H9 (cell line): Measurements from ENCODE around the gene DENND1A. TPM values are rescaled to one million over a fixed set of nuclear protein-coding genes. Genes with fewer than 3 reads are reported as not detected.
A peak's percentile ranks its signal among the peaks of the same experiment; 100 is the strongest.

ENCODE experiments used
- DNase-seq: peaks from one replicate; pipeline ENCODE4 v3.0.0-alpha.2; 2017
- H2AFZ ChIP-seq: one replicate; pipeline ENCODE4 v1.6.1; 2013; ENCODE audit warnings: mild to moderate bottlenecking, low read length, control low read depth, moderate library complexity
- H2AK5ac ChIP-seq: 2 replicates; pipeline ENCODE4 v1.6.1; 2013; ENCODE audit warnings: low read length, control low read depth, mixed read lengths; ENCODE audit not compliant: insufficient read length
- H2BK120ac ChIP-seq: one replicate; pipeline ENCODE4 v1.6.1; 2013; ENCODE audit warnings: low read depth, mild to moderate bottlenecking, low read length, control low read depth, inconsistent platforms; ENCODE audit not compliant: poor library complexity, severe bottlenecking
- H2BK12ac ChIP-seq: 2 replicates; pipeline ENCODE4 v1.6.1; 2013; ENCODE audit warnings: low read length, control low read depth, mixed read lengths, low read depth; ENCODE audit not compliant: insufficient read length
- H2BK15ac ChIP-seq: 2 replicates; pipeline ENCODE4 v1.6.1; 2013; ENCODE audit warnings: low read depth, low read length, control low read depth
- H2BK20ac ChIP-seq: one replicate; pipeline ENCODE4 v1.6.1; 2013; ENCODE audit warnings: low read depth, mild to moderate bottlenecking, low read length, control low read depth, inconsistent platforms; ENCODE audit not compliant: poor library complexity, severe bottlenecking
- H2BK5ac ChIP-seq: 2 replicates; pipeline ENCODE4 v1.6.1; 2013; ENCODE audit warnings: low read length, control low read depth, mixed read lengths; ENCODE audit not compliant: insufficient read length
- H3K14ac ChIP-seq: 2 replicates; pipeline ENCODE4 v1.6.1; 2013; ENCODE audit warnings: low read length, control low read depth; ENCODE audit not compliant: insufficient read depth
- H3K18ac ChIP-seq: 2 replicates; pipeline ENCODE4 v1.6.1; 2013; ENCODE audit warnings: low read depth, mild to moderate bottlenecking, mixed read lengths, low read length, control low read depth; ENCODE audit not compliant: insufficient read length
- H3K23ac ChIP-seq: 2 replicates; pipeline ENCODE4 v1.6.1; 2013; ENCODE audit warnings: low read length, control low read depth, mixed read lengths, low read depth; ENCODE audit not compliant: insufficient read length
- H3K23me2 ChIP-seq: 2 replicates; pipeline ENCODE4 v1.6.1; 2013; ENCODE audit warnings: low read depth, mild to moderate bottlenecking, mixed read lengths, low read length, control low read depth; ENCODE audit not compliant: insufficient read length, poor library complexity, severe bottlenecking
- H3K27ac ChIP-seq: 2 replicates; pipeline ENCODE4 v1.5.1; 2013; ENCODE audit warnings: low read length, control low read depth, mixed read lengths, low read depth; ENCODE audit not compliant: insufficient read length
- H3K27me3 ChIP-seq: 2 replicates; pipeline ENCODE4 v1.6.1; 2013; ENCODE audit warnings: low read length, control low read depth, inconsistent platforms; ENCODE audit not compliant: insufficient read depth
- H3K4ac ChIP-seq: 2 replicates; pipeline ENCODE4 v1.6.1; 2013; ENCODE audit warnings: low read depth, mild to moderate bottlenecking, control low read depth, inconsistent platforms, low read length, moderate library complexity
- H3K4me1 ChIP-seq: 2 replicates; pipeline ENCODE4 v1.6.1; 2013; ENCODE audit warnings: low read length, control low read depth, inconsistent platforms; ENCODE audit not compliant: insufficient read depth
- H3K4me2 ChIP-seq: 2 replicates; pipeline ENCODE4 v1.6.1; 2013; ENCODE audit warnings: low read length, control low read depth, mixed read lengths; ENCODE audit not compliant: insufficient read length, insufficient read depth
- H3K56ac ChIP-seq: 2 replicates; pipeline ENCODE4 v1.6.1; 2013; ENCODE audit warnings: low read depth, mild to moderate bottlenecking, mixed read lengths, low read length, control low read depth; ENCODE audit not compliant: insufficient read length
- H3K79me1 ChIP-seq: 2 replicates; pipeline ENCODE4 v1.6.1; 2013; ENCODE audit warnings: low read depth, mild to moderate bottlenecking, moderate library complexity, low read length, control low read depth, inconsistent platforms; ENCODE audit not compliant: insufficient read depth, poor library complexity, severe bottlenecking
- H3K79me2 ChIP-seq: 2 replicates; pipeline ENCODE4 v1.6.1; 2013; ENCODE audit warnings: low read length, control low read depth, inconsistent platforms; ENCODE audit not compliant: insufficient read depth
- H3K9ac ChIP-seq: 2 replicates; pipeline ENCODE4 v1.6.1; 2013; ENCODE audit warnings: low read length, control low read depth, mixed read lengths; ENCODE audit not compliant: insufficient read length; ENCODE audit errors: extremely low read depth
- H3K9me3 ChIP-seq: one replicate; pipeline ENCODE4 v1.6.1; 2013; ENCODE audit warnings: low read depth, low read length, inconsistent platforms; ENCODE audit not compliant: control insufficient read depth
- H3T11ph ChIP-seq: one replicate; pipeline ENCODE4 v1.6.1; 2013; ENCODE audit warnings: mild to moderate bottlenecking, low read length, control low read depth, inconsistent platforms
- H4K20me1 ChIP-seq: one replicate; pipeline ENCODE4 v1.6.1; 2013; ENCODE audit not compliant: control insufficient read depth, insufficient read length, insufficient read depth
- H4K5ac ChIP-seq: 2 replicates; pipeline ENCODE4 v1.6.1; 2013; ENCODE audit warnings: low read depth, mild to moderate bottlenecking, mixed read lengths, low read length, control low read depth; ENCODE audit not compliant: insufficient read length
- H4K8ac ChIP-seq: replicated peaks from 2 replicates; pipeline ENCODE4 v1.6.1; 2013; ENCODE audit warnings: low read length, control low read depth, mixed read lengths, low read depth; ENCODE audit not compliant: insufficient read length
- H4K91ac ChIP-seq: 2 replicates; pipeline ENCODE4 v1.6.1; 2013; ENCODE audit warnings: low read depth, mild to moderate bottlenecking, moderate library complexity, mixed read lengths, low read length, control low read depth; ENCODE audit not compliant: insufficient read length
- H3K27ac Mint-ChIP-seq, 3 experiments: 2 replicates in 2 of 3; 3 replicates in 1 of 3; pipeline ENCODE4 v1.8.0; 2020 to 2021; ENCODE audit warnings: mixed read lengths in 3 of 3, mild to moderate bottlenecking in 1 of 3, moderate library complexity in 1 of 3
- H3K27me3 Mint-ChIP-seq: 2 replicates; pipeline ENCODE4 v1.8.0; 2021; ENCODE audit warnings: low read depth, mild to moderate bottlenecking, moderate library complexity, mixed read lengths
- H3K36me3 Mint-ChIP-seq, 3 experiments: 2 replicates in 2 of 3; 3 replicates in 1 of 3; pipeline ENCODE4 v1.8.0; 2020 to 2021; ENCODE audit warnings: low read depth in 3 of 3, mixed read lengths in 3 of 3; ENCODE audit not compliant: insufficient read depth in 1 of 3
- H3K4me1 Mint-ChIP-seq, 2 experiments: 2 replicates each; pipeline ENCODE4 v1.8.0; 2020; ENCODE audit warnings: mixed read lengths in 2 of 2
- H3K4me3 Mint-ChIP-seq, 2 experiments: 2 replicates in 1 of 2; 3 replicates in 1 of 2; pipeline ENCODE4 v1.8.0; 2020 to 2021; ENCODE audit warnings: mild to moderate bottlenecking in 2 of 2, mixed read lengths in 2 of 2, moderate library complexity in 1 of 2
- H3K9me3 Mint-ChIP-seq, 2 experiments: 2 replicates in 1 of 2; 3 replicates in 1 of 2; pipeline ENCODE4 v1.8.0; 2020; ENCODE audit warnings: mild to moderate bottlenecking in 2 of 2, mixed read lengths in 2 of 2, moderate library complexity in 1 of 2
- WGBS: extraction: QIAGEN DNeasy Blood & Tissue Kit; methylation state at CpG from one replicate; pipeline ENCODE4 v1.1.7; 2013; ENCODE audit warnings: missing lambda C conversion rate, low lambda C conversion rate, mixed read lengths; ENCODE audit not compliant: insufficient read length; ENCODE audit errors: extremely low coverage; 5-methylcytosine and 5-hydroxymethylcytosine counted together
- total RNA-seq: library from RNA; stranded (reverse); gene quantifications from 2 replicates; pipeline ENCODE4 v1.2.1, GENCODE V29; 2021
- TF ChIP-seq, protein P1 (sequence below): fragments of 200-600 bp; sonication (generic); conservative IDR thresholded peaks from 3 replicates; pipeline ENCODE4 v1.8.0; 2021; ENCODE audit warnings: antibody characterized with exemption, mild to moderate bottlenecking

The DENND1A gene
- total RNA-seq, 1 experiment from 2014 or later, result 20.4 TPM

GRCh38 chr9:123424552-123425225 lies 505.2 kb downstream of the DENND1A start:
- H4K8ac ChIP-seq, result no peak overlapping the region
- H3K9me3 ChIP-seq, result no peaks in the 10 kb centered on the region
- H2AK5ac ChIP-seq, result no peak overlapping the region
- no peak overlapping the region for H2AFZ ChIP-seq
- Mint-ChIP-seq H3K27me3 (no peaks in the 10 kb centered on the region; the same call in 1 of the 2 replicates), H3K36me3 (peaks cover 0 to 9% (median 3%) of the 10 kb centered on the region in 3 experiments; a peak in 4 of 7 replicates), H3K9me3 (no peaks in the 10 kb centered on the region; a peak in 2 of 5 replicates), H3K4me1 (peaks cover 31 to 46% of the 10 kb centered on the region in 2 experiments), H3K27ac (peak overlapping the region in 1 of 3 experiments; percentile 59; a peak in 1 of 7 replicates), H3K4me3 (no peak overlapping the region)
- no peak overlapping the region for H2BK120ac ChIP-seq
- no peak overlapping the region for H4K91ac ChIP-seq
- H3K4me2 ChIP-seq, result no peak overlapping the region
- no peak overlapping the region for H3K27ac ChIP-seq
- no peak for DNase-seq
- no peak overlapping the region for H3K9ac ChIP-seq
- H3K79me1 ChIP-seq, result no peaks in the 10 kb centered on the region
- no peak overlapping the region for H2BK20ac ChIP-seq
- H4K20me1 ChIP-seq, result no peaks in the 10 kb centered on the region
- no CpG with 5 or more reads among the region's 6 CpGs for WGBS
- no peak overlapping the region for H3K56ac ChIP-seq
- H2BK15ac ChIP-seq, result no peak overlapping the region
- H4K5ac ChIP-seq, result no peak overlapping the region
- TF ChIP-seq, protein P1, sequence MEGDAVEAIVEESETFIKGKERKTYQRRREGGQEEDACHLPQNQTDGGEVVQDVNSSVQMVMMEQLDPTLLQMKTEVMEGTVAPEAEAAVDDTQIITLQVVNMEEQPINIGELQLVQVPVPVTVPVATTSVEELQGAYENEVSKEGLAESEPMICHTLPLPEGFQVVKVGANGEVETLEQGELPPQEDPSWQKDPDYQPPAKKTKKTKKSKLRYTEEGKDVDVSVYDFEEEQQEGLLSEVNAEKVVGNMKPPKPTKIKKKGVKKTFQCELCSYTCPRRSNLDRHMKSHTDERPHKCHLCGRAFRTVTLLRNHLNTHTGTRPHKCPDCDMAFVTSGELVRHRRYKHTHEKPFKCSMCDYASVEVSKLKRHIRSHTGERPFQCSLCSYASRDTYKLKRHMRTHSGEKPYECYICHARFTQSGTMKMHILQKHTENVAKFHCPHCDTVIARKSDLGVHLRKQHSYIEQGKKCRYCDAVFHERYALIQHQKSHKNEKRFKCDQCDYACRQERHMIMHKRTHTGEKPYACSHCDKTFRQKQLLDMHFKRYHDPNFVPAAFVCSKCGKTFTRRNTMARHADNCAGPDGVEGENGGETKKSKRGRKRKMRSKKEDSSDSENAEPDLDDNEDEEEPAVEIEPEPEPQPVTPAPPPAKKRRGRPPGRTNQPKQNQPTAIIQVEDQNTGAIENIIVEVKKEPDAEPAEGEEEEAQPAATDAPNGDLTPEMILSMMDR, result no peak
- H3K23ac ChIP-seq, result no peak overlapping the region
- H3T11ph ChIP-seq, result no peak overlapping the region
- no peak overlapping the region for H3K14ac ChIP-seq
- no peaks in the 10 kb centered on the region for H3K79me2 ChIP-seq
- H3K23me2 ChIP-seq, result no peaks in the 10 kb centered on the region
- H2BK12ac ChIP-seq, result no peak overlapping the region
- no peak overlapping the region for H2BK5ac ChIP-seq
- H3K4me1 ChIP-seq, result peaks cover 2% of the 10 kb centered on the region; the same call in 1 of the 2 replicates
- H3K27me3 ChIP-seq, result no peaks in the 10 kb centered on the region
- no peak overlapping the region for H3K4ac ChIP-seq
- H3K18ac ChIP-seq, result no peak overlapping the region
